HEK293T (cell line): ENCODE measurements around the gene IKZF1.

Experiments used
- CTCF ChIA-PET: fragments of 350-600 bp; formaldehyde crosslinking; extraction: SDS; loops from one replicate; lab custom pipeline; 2021; ENCODE audit warnings: antibody characterized with exemption, inconsistent platforms; lab: Yijun Ruan, JAX
- POLR2A ChIA-PET: fragments of 350-600 bp; formaldehyde crosslinking; extraction: SDS; loops from one replicate; lab custom pipeline; 2020; ENCODE audit warnings: antibody characterized with exemption, inconsistent platforms; lab: Yijun Ruan, JAX
- DNase-seq: peaks from one replicate; pipeline ENCODE4 v3.0.0; 2012; ENCODE audit warnings: mixed read lengths; ENCODE audit errors: extremely low spot score
- ARNT ChIP-seq: fragments of 450-650 bp; IDR thresholded peaks from 2 replicates; pipeline ENCODE4 v1.6.1; 2017; ENCODE audit warnings: mild to moderate bottlenecking
- BHLHE40 ChIP-seq: fragments of 450-650 bp; IDR thresholded peaks from 2 replicates; pipeline ENCODE4 v1.6.1; 2016; ENCODE audit warnings: mild to moderate bottlenecking, moderate library complexity, borderline replicate concordance
- CTBP1 ChIP-seq: fragments of 450-650 bp; IDR thresholded peaks from 2 replicates; pipeline ENCODE4 v1.6.1; 2016; ENCODE audit warnings: borderline replicate concordance
- ELF4 ChIP-seq: fragments of 450-650 bp; IDR thresholded peaks from 2 replicates; pipeline ENCODE4 v1.6.1; 2017; ENCODE audit warnings: antibody characterized with exemption
- FOXA1 ChIP-seq: fragments of 450-650 bp; IDR thresholded peaks from 2 replicates; pipeline ENCODE4 v1.6.1; 2016; ENCODE audit warnings: mild to moderate bottlenecking
- FOXK2 ChIP-seq: fragments of 450-650 bp; IDR thresholded peaks from 2 replicates; pipeline ENCODE4 v1.6.1; 2016; ENCODE audit warnings: mild to moderate bottlenecking
- FOXM1 ChIP-seq: fragments of 450-650 bp; IDR thresholded peaks from 2 replicates; pipeline ENCODE4 v1.6.1; 2017; ENCODE audit warnings: mild to moderate bottlenecking, borderline replicate concordance
- HDGF ChIP-seq: fragments of 450-650 bp; IDR thresholded peaks from 2 replicates; pipeline ENCODE4 v1.6.1; 2017; ENCODE audit warnings: antibody characterized with exemption, borderline replicate concordance
- L3MBTL2 ChIP-seq: fragments of 450-650 bp; conservative IDR thresholded peaks from 2 replicates; pipeline ENCODE4 v1.6.1; 2016; ENCODE audit warnings: mild to moderate bottlenecking
- LEF1 ChIP-seq: fragments of 450-650 bp; IDR thresholded peaks from 2 replicates; pipeline ENCODE4 v1.6.1; 2017; ENCODE audit warnings: mild to moderate bottlenecking, borderline replicate concordance
- NFRKB ChIP-seq: fragments of 450-650 bp; IDR thresholded peaks from 2 replicates; pipeline ENCODE4 v1.6.1; 2016; ENCODE audit warnings: mild to moderate bottlenecking, moderate library complexity
- PKNOX1 ChIP-seq: fragments of 450-650 bp; IDR thresholded peaks from 2 replicates; pipeline ENCODE4 v1.6.1; 2016
- SP1 ChIP-seq: fragments of 450-650 bp; IDR thresholded peaks from 2 replicates; pipeline ENCODE4 v1.6.1; 2017
- SUZ12 ChIP-seq: fragments of 450-650 bp; IDR thresholded peaks from 2 replicates; pipeline ENCODE4 v1.6.1; 2016; ENCODE audit warnings: mild to moderate bottlenecking
- TARDBP ChIP-seq: fragments of 450-650 bp; IDR thresholded peaks from 2 replicates; pipeline ENCODE4 v1.6.1; 2016
- ZNF384 ChIP-seq: fragments of 450-650 bp; IDR thresholded peaks from 2 replicates; pipeline ENCODE4 v1.6.1; 2016

Gene IKZF1

GRCh38 chr7:50431722-50432305 lies 127.3 kb downstream of the IKZF1 start:
- CTCF ChIA-PET = no interaction called here
- POLR2A ChIA-PET = no interaction called here
- no peak for TF ChIP-seq ELF4
- no peak for TF ChIP-seq HDGF
- no peak for TF ChIP-seq CTBP1
- TF ChIP-seq FOXK2 = no peak
- TF ChIP-seq FOXM1 = no peak
- no peak for TF ChIP-seq FOXA1
- TF ChIP-seq NFRKB = no peak
- DNase-seq = no peak

GRCh38 chr7:50436133-50436806 lies 131.8 kb downstream of the IKZF1 start:
- POLR2A ChIA-PET = no interaction called here
- CTCF ChIA-PET = interaction anchor here (0.8 kb wide), 1 partner anchor 343 kb away, joined by 4 read pairs; no protein-coding TSS in a partner anchor
- no peak for DNase-seq
- TF ChIP-seq NFRKB = no peak

- ChIA-PET CTCF (no interaction called here), POLR2A (no interaction called here)
- TF ChIP-seq ELF4 = no peak
- TF ChIP-seq HDGF = no peak
- no peak for TF ChIP-seq FOXM1
- no peak for TF ChIP-seq ZNF384
- no peak for TF ChIP-seq CTBP1
- TF ChIP-seq FOXA1 = no peak
- TF ChIP-seq BHLHE40 = no peak
- no peak for TF ChIP-seq LEF1
- no peak for TF ChIP-seq TARDBP
- TF ChIP-seq SUZ12 = no peak
- no peak for TF ChIP-seq PKNOX1
- no peak for TF ChIP-seq SP1
- TF ChIP-seq ARNT = no peak
- TF ChIP-seq FOXK2 = no peak
- no peak for TF ChIP-seq NFRKB
- TF ChIP-seq L3MBTL2 = no peak
- DNase-seq = no peak
These were observed 142.0 kb downstream of the IKZF1 start for GRCh38 chr7:50446542-50446960.

- CTCF ChIA-PET = no interaction called here
These were observed 144.3 kb downstream of the IKZF1 start for GRCh38 chr7:50448823-50449222.

GRCh38 chr7:50449501-50449880 lies 145.0 kb downstream of the IKZF1 start:
- no peak for DNase-seq
- TF ChIP-seq LEF1 (no peak), HDGF (no peak), ARNT (no peak), PKNOX1 (no peak), SUZ12 (no peak), ZNF384 (no peak), TARDBP (no peak), BHLHE40 (no peak), SP1 (no peak), ELF4 (no peak), L3MBTL2 (no peak), FOXM1 (no peak), FOXK2 (no peak), FOXA1 (no peak), NFRKB (no peak), CTBP1 (no peak)
- POLR2A ChIA-PET = interaction anchor here (0.8 to 1.1 kb wide), 4 partner anchors 18 to 622 kb away, joined by 3 to 4 read pairs (median 3); no protein-coding TSS in a partner anchor
- CTCF ChIA-PET = interaction anchor here (0.6 kb wide), 1 partner anchor 117 kb away, joined by 4 read pairs; no protein-coding TSS in a partner anchor

More at GRCh38 chr7:50448823-50449222, 144.3 kb downstream of the IKZF1 start:
- POLR2A ChIA-PET = no interaction called here
- no peak for DNase-seq
- TF ChIP-seq FOXA1 = no peak
- no peak for TF ChIP-seq BHLHE40
- no peak for TF ChIP-seq ARNT
- no peak for TF ChIP-seq TARDBP

- peak; percentile 81 for DNase-seq
These were observed 145.5 kb downstream of the IKZF1 start, which contains the start of gene FIGNL1 for GRCh38 chr7:50449881-50450589. FIGNL1 (minus strand) TSS chr7:50450350; CDS start chr7:50447287, 3,063 bp downstream.

More at GRCh38 chr7:50449881-50450589, 145.5 kb downstream of the IKZF1 start, which contains the start of gene FIGNL1:
- ChIA-PET POLR2A (interaction anchor here (0.8 to 1.1 kb wide), 4 partner anchors 18 to 622 kb away, joined by 3 to 4 read pairs (median 3); no protein-coding TSS in a partner anchor), CTCF (interaction anchor here (0.6 kb wide), 1 partner anchor 117 kb away, joined by 4 read pairs; no protein-coding TSS in a partner anchor)
- no peak for TF ChIP-seq PKNOX1
- TF ChIP-seq L3MBTL2 = peak; percentile 92
- TF ChIP-seq SP1 = no peak
- TF ChIP-seq NFRKB = no peak
- no peak for TF ChIP-seq ELF4
